CD8-positive, alpha-beta memory T cell (primary cell): ENCODE measurements around the gene PPP1R7. TPM values are rescaled to one million over a fixed set of nuclear protein-coding genes. Genes with fewer than 3 reads are reported as not detected.

Experiments
- CTCF ChIA-PET: fragments of 350-600 bp; sonication (Branson Sonifier 250); formaldehyde crosslinking; loops from one replicate; lab custom pipeline; 2021; ENCODE audit warnings: antibody characterized with exemption; lab: Charles Lee
- POLR2A ChIA-PET: fragments of 350-600 bp; sonication (Branson Sonifier 250); formaldehyde crosslinking; loops from one replicate; lab custom pipeline; 2021; ENCODE audit warnings: antibody characterized with exemption; lab: Charles Lee
- DNase-seq, 5 donors: peaks; one replicate each; pipeline versions ENCODE4 v3.0.0 to v3.0.0-alpha.2; 2020 to 2022; ENCODE audit warnings: mixed read lengths in 1 of 5
- H3K27ac ChIP-seq: one replicate; pipeline ENCODE4 v1.7.0; 2013; ENCODE audit warnings: low read depth, mild to moderate bottlenecking, low read length, moderate library complexity
- H3K27me3 ChIP-seq: 2 replicates; pipeline ENCODE4 v1.7.0; 2013; ENCODE audit warnings: low read length, mild to moderate bottlenecking; ENCODE audit not compliant: insufficient read depth, poor library complexity, severe bottlenecking
- H3K36me3 ChIP-seq: 2 replicates; pipeline ENCODE4 v1.7.0; 2013; ENCODE audit warnings: mild to moderate bottlenecking, low read length, moderate library complexity; ENCODE audit not compliant: insufficient read depth
- H3K4me1 ChIP-seq: 2 replicates; pipeline ENCODE4 v1.7.0; 2013; ENCODE audit warnings: mild to moderate bottlenecking, low read length, moderate library complexity; ENCODE audit not compliant: insufficient read depth
- H3K4me3 ChIP-seq: 2 replicates; pipeline ENCODE4 v1.7.0; 2013; ENCODE audit warnings: mild to moderate bottlenecking, low read length
- H3K9me3 ChIP-seq: 2 replicates; pipeline ENCODE4 v1.7.0; 2013; ENCODE audit warnings: mild to moderate bottlenecking, low read length
- H3K27ac Mint-ChIP-seq, 8 donors: one replicate each; pipeline ENCODE4 v1.8.0; 2020 to 2021; ENCODE audit warnings: mixed read lengths in 8 of 8, mild to moderate bottlenecking in 6 of 8, inconsistent platforms in 3 of 8, moderate library complexity in 3 of 8
- H3K27me3 Mint-ChIP-seq, 2 donors: one replicate each; pipeline ENCODE4 v1.8.0; 2020 to 2021; ENCODE audit warnings: mixed read lengths in 2 of 2, mild to moderate bottlenecking in 1 of 2, moderate library complexity in 1 of 2
- H3K36me3 Mint-ChIP-seq, 3 donors: one replicate each; pipeline ENCODE4 v1.8.0; 2020 to 2021; ENCODE audit warnings: mixed read lengths in 3 of 3, inconsistent platforms in 1 of 3, mild to moderate bottlenecking in 1 of 3
- H3K4me1 Mint-ChIP-seq, 3 donors: one replicate each; pipeline ENCODE4 v1.8.0; 2020 to 2021; ENCODE audit warnings: mixed read lengths in 3 of 3, inconsistent platforms in 1 of 3, mild to moderate bottlenecking in 1 of 3
- H3K4me3 Mint-ChIP-seq, 7 donors: one replicate each; pipeline ENCODE4 v1.8.0; 2020 to 2021; ENCODE audit warnings: mixed read lengths in 7 of 7, mild to moderate bottlenecking in 6 of 7, moderate library complexity in 4 of 7, inconsistent platforms in 2 of 7
- H3K9me3 Mint-ChIP-seq, 5 donors: one replicate each; pipeline ENCODE4 v1.8.0; 2020 to 2022; ENCODE audit warnings: mixed read lengths in 5 of 5, mild to moderate bottlenecking in 3 of 5, moderate library complexity in 2 of 5, inconsistent platforms in 1 of 5
- polyA plus RNA-seq: library from polyadenylated mRNA; unstranded; fragments of 300-500 nt; fragmentation: Illumina TruSeq; gene quantifications from one replicate; pipeline ENCODE4 v1.2.3, GENCODE V29; 2021
- total RNA-seq, 2 experiments: library from RNA; stranded (reverse); gene quantifications; one replicate each; pipeline ENCODE4 v1.2.3, GENCODE V29; 2021

The PPP1R7 gene
- total and polyA plus RNA-seq, 3 experiments from 2014 or later = 82.6 to 132 (median 87.2) TPM

GRCh38 chr2:241130316-241130715 lies 20.0 kb upstream of the PPP1R7 start:
- peaks cover 8% of the 10 kb centered on the region for H3K4me1 ChIP-seq
- no peaks in the 10 kb centered on the region for H3K27me3 ChIP-seq
- H3K9me3 Mint-ChIP-seq = no peaks in the 10 kb centered on the region
- H3K36me3 ChIP-seq = no peaks in the 10 kb centered on the region
- H3K9me3 ChIP-seq = no peaks in the 10 kb centered on the region
- H3K4me3 Mint-ChIP-seq = no peak overlapping the region
- no peak for DNase-seq
- ChIA-PET CTCF (no interaction called here), POLR2A (interaction anchor here (1.2 kb wide), 1 partner anchor 21 kb away, joined by 3 read pairs; no protein-coding TSS in a partner anchor)
- peaks cover 16 to 40% (median 24%) of the 10 kb centered on the region in 3 donors for H3K4me1 Mint-ChIP-seq
- no peak overlapping the region for H3K4me3 ChIP-seq
- peaks cover 0 to 60% (median 9%) of the 10 kb centered on the region in 3 donors for H3K36me3 Mint-ChIP-seq
- H3K27ac Mint-ChIP-seq = peak overlapping the region in 3 of 8 donors; percentile 37 to 78 (median 42)
- no peaks in the 10 kb centered on the region for H3K27me3 Mint-ChIP-seq
- no peak overlapping the region for H3K27ac ChIP-seq

- Mint-ChIP-seq H3K36me3 (peaks cover 0 to 64% (median 9%) of the 10 kb centered on the region in 3 donors), H3K27ac (no peak overlapping the region), H3K4me3 (no peak overlapping the region), H3K9me3 (no peaks in the 10 kb centered on the region), H3K27me3 (no peaks in the 10 kb centered on the region), H3K4me1 (peaks cover 14 to 28% (median 15%) of the 10 kb centered on the region in 3 donors)
- Histone ChIP-seq H3K36me3 (no peaks in the 10 kb centered on the region), H3K4me3 (no peak overlapping the region), H3K27ac (no peak overlapping the region), H3K27me3 (no peaks in the 10 kb centered on the region), H3K4me1 (peaks cover 8% of the 10 kb centered on the region), H3K9me3 (no peaks in the 10 kb centered on the region)
- ChIA-PET POLR2A (no interaction called here), CTCF (no interaction called here)
- DNase-seq = no peak
Measured at GRCh38 chr2:241131531-241131930, 18.7 kb upstream of the PPP1R7 start.

- Mint-ChIP-seq H3K9me3 (no peaks in the 10 kb centered on the region), H3K27ac (peak overlapping the region in 2 of 8 donors; percentile 13 to 29), H3K36me3 (peaks cover 1 to 68% (median 7%) of the 10 kb centered on the region in 3 donors), H3K4me1 (peaks cover 7 to 15% (median 7%) of the 10 kb centered on the region in 3 donors), H3K27me3 (no peaks in the 10 kb centered on the region), H3K4me3 (no peak overlapping the region)
- H3K9me3 ChIP-seq = no peaks in the 10 kb centered on the region
- CTCF ChIA-PET = no interaction called here
- POLR2A ChIA-PET = no interaction called here
- no peak for DNase-seq
- no peak overlapping the region for H3K27ac ChIP-seq
- no peak overlapping the region for H3K4me3 ChIP-seq
- no peaks in the 10 kb centered on the region for H3K27me3 ChIP-seq
- H3K4me1 ChIP-seq = peaks cover 8% of the 10 kb centered on the region
- peaks cover under 1% of the 10 kb centered on the region for H3K36me3 ChIP-seq
Measured at GRCh38 chr2:241132538-241133435, 17.5 kb upstream of the PPP1R7 start.

GRCh38 chr2:241133436-241133820 lies 16.8 kb upstream of the PPP1R7 start:
- no peak overlapping the region for H3K27ac ChIP-seq
- peaks cover 1% of the 10 kb centered on the region for H3K4me1 ChIP-seq
- peak overlapping the region in 1 of 8 donors; percentile 13 for H3K27ac Mint-ChIP-seq
- no peaks in the 10 kb centered on the region for H3K27me3 Mint-ChIP-seq
- H3K4me3 Mint-ChIP-seq = no peak overlapping the region
- POLR2A ChIA-PET = no interaction called here
- CTCF ChIA-PET = no interaction called here
- no peaks in the 10 kb centered on the region for H3K27me3 ChIP-seq
- peaks cover 4 to 75% (median 10%) of the 10 kb centered on the region in 3 donors for H3K36me3 Mint-ChIP-seq
- no peak for DNase-seq
- peaks cover under 1 to 9% (median 2%) of the 10 kb centered on the region in 3 donors for H3K4me1 Mint-ChIP-seq
- peaks cover 5% of the 10 kb centered on the region for H3K36me3 ChIP-seq
- no peaks in the 10 kb centered on the region for H3K9me3 ChIP-seq
- H3K4me3 ChIP-seq = no peak overlapping the region
- no peaks in the 10 kb centered on the region for H3K9me3 Mint-ChIP-seq

GRCh38 chr2:241134711-241135110 lies 15.6 kb upstream of the PPP1R7 start:
- Histone ChIP-seq H3K9me3 (no peaks in the 10 kb centered on the region), H3K27ac (no peak overlapping the region), H3K27me3 (no peaks in the 10 kb centered on the region), H3K36me3 (peaks cover 9% of the 10 kb centered on the region), H3K4me3 (no peak overlapping the region), H3K4me1 (no peaks in the 10 kb centered on the region)
- no peak for DNase-seq
- ChIA-PET POLR2A (interaction anchor here (0.6 kb wide), 1 partner anchor 507 kb away, joined by 3 read pairs; no protein-coding TSS in a partner anchor), CTCF (no interaction called here)
- H3K9me3 Mint-ChIP-seq = no peaks in the 10 kb centered on the region
- no peak overlapping the region for H3K4me3 Mint-ChIP-seq
- H3K36me3 Mint-ChIP-seq = peaks cover 4 to 85% (median 18%) of the 10 kb centered on the region in 3 donors
- no peak overlapping the region for H3K27ac Mint-ChIP-seq
- no peaks in the 10 kb centered on the region for H3K27me3 Mint-ChIP-seq
- H3K4me1 Mint-ChIP-seq = no peaks in the 10 kb centered on the region

- ChIA-PET CTCF (interaction anchor here (1.1 to 2.3 kb wide), 2 partner anchors 10 to 14 kb away, joined by 3 to 10 read pairs; partner anchors contain the start of genes PASK and PPP1R7), POLR2A (interaction anchor here (1.0 to 1.1 kb wide), 2 partner anchors 15 to 25 kb away, joined by 3 read pairs; no protein-coding TSS in a partner anchor)
- Mint-ChIP-seq H3K27me3 (no peaks in the 10 kb centered on the region), H3K4me1 (no peaks in the 10 kb centered on the region), H3K27ac (peak overlapping the region in 2 of 8 donors; percentile 27 to 63), H3K9me3 (no peaks in the 10 kb centered on the region), H3K36me3 (peaks cover 6 to 84% (median 18%) of the 10 kb centered on the region in 3 donors), H3K4me3 (no peak overlapping the region)
- Histone ChIP-seq H3K36me3 (peaks cover 9% of the 10 kb centered on the region), H3K4me1 (no peaks in the 10 kb centered on the region), H3K27ac (no peak overlapping the region), H3K4me3 (no peak overlapping the region), H3K27me3 (no peaks in the 10 kb centered on the region), H3K9me3 (no peaks in the 10 kb centered on the region)
- DNase-seq = no peak
Measured at GRCh38 chr2:241135737-241136136, 14.5 kb upstream of the PPP1R7 start.

GRCh38 chr2:241136191-241136590 lies 14.1 kb upstream of the PPP1R7 start:
- H3K4me3 ChIP-seq = no peak overlapping the region
- no peak overlapping the region for H3K4me3 Mint-ChIP-seq
- H3K36me3 Mint-ChIP-seq = peaks cover 7 to 86% (median 18%) of the 10 kb centered on the region in 3 donors
- ChIA-PET CTCF (interaction anchor here (1.1 to 2.3 kb wide), 2 partner anchors 9 to 14 kb away, joined by 3 to 10 read pairs; partner anchors contain the start of genes PASK and PPP1R7), POLR2A (interaction anchor here (1.0 to 1.1 kb wide), 2 partner anchors 15 to 26 kb away, joined by 3 read pairs; no protein-coding TSS in a partner anchor)
- H3K36me3 ChIP-seq = peaks cover 9% of the 10 kb centered on the region
- H3K4me1 Mint-ChIP-seq = no peaks in the 10 kb centered on the region
- H3K9me3 Mint-ChIP-seq = no peaks in the 10 kb centered on the region
- no peak for DNase-seq
- H3K4me1 ChIP-seq = no peaks in the 10 kb centered on the region
- no peaks in the 10 kb centered on the region for H3K9me3 ChIP-seq
- no peak overlapping the region for H3K27ac ChIP-seq
- peak overlapping the region in 1 of 8 donors; percentile 71 for H3K27ac Mint-ChIP-seq
- H3K27me3 Mint-ChIP-seq = no peaks in the 10 kb centered on the region
- H3K27me3 ChIP-seq = no peaks in the 10 kb centered on the region
